ENCODE data around the gene TGFBI.
"Not testable (repeated sequence)": the region's sequence is repeated elsewhere in the genome, so short reads cannot be mapped to it uniquely, and the experiment has no call there.

TGFBI gene

DNA sequence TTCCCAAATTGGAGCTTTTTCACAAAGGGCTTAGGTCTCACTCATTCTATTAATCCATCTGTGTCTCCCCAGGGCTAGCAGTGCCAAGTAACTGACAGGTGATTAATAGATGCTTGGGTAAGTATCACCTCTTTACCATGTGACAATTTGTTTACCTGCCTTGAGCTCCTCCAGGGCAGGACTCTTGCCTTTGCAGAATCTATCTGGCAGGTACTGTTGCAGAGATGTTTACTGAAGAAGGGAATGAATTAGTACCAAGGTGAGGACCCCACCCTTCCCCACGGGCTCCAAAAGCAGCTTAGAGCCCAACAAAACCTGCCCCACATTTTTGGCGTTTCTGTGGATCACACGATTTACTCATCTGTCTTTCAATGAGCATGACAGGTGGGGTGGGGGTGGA is 698 bp upstream of the TGFBI start:
- no peak for DNase-seq

- no peak for DNase-seq
Measured at GRCh38 chr5:136030252-136030651, 1.5 kb downstream of the TGFBI start.

GRCh38 chr5:136030956-136031611 is 2.3 kb downstream of the TGFBI start:
- no peak for DNase-seq

DNA sequence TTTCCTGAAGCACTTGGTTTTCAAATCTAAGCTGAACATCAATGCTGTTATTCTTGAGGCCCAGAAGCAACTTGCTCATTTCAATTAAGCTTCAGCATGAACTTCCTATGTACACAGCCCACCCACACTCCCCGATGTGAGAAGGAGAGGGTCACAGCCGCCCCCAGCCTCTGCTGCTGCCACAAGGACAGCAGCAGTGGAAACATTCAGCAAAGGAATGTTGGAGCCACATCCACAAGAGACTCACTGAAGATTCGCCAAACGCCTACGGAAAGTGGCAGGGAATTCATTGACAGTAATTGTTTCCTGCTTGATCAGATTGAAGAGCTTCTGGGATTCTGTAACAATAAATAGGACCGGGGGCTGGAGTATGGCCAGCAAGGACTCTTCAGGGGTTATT is 2.9 kb downstream of the TGFBI start:
- no peak for DNase-seq

DNA sequence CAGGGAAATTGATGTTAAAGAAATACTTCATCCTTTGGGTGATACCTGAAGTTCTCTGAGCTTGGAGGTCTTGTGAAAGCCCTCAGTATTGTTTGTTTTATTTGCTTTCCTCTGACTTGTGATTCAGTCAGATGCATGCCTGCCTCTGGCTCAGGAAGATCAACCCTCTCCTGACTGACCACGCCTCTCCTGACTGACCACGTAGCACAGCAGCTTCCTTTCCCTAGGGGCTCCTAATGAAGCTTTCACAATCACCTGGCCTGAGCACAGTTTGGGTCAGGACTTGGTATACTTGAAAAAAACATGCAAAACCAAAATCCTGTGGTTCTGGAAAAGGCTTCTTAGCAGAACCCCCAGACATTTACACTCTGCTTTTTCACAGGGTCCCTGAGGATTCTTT is 3.8 kb downstream of the TGFBI start:
- DNase-seq, result no peak

GRCh38 chr5:136033234-136033633 is 4.4 kb downstream of the TGFBI start:
- DNase-seq, result no peak

DNA sequence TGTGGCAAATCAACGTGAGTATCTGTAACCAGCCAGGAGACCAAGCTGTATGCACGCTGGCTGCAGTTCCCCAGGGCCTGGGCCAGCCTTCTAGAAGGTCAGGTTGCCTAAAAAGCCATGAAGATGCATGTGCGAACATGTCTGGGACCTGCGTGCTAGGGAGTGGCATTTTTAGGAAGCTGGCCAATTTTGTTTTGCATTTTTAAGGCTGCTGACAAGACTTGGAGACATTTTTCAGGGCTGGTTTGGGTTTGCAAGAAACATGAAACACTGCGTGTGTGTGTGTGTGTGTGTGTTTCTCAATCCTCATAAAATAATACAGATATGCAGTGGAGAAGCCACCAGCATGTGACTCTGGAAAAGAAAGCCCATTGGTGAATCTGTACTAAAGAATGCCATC is 5.1 kb downstream of the TGFBI start:
- DNase-seq, result no peak

GRCh38 chr5:136034492-136034891 is 5.7 kb downstream of the TGFBI start:
- DNase-seq, result no peak

DNA sequence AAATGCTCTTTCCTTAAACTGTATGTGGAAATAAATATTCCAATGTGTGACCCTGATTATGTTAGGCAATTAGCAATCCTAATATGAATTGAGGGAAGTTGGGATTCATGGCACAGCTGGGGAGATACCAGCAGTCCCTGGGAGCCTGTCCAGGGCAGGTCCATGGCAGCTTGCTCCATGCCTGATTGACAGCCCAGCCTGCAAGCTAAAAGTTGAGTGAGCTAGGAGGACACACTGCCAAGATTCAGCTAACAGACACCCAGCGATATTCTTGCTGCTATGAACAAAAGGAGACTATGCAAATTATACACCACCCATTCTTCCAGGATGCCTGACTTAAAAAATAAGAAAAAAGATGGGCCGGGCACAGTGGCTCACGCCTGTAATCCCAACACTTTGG is 6.2 kb downstream of the TGFBI start:
- no peak for DNase-seq

DNA sequence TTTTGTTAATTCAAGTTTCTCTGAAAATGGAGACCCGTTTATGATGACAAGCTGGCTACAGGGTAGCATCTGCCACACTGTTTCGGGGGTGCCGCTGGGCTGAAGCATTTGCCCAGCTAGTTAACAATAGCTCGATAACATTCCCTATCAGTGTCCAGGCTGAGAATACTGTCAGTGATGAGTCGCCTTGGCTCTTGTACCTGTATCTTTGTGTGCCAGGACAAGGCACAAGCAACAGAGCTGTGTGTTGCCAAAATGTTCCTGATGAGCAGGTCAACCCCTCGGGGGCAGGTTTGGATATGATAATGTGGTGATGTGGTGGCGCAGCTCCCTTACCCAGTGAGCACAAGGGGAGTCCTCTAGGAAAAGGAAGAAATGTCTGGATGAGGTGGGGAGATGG is 7.0 kb downstream of the TGFBI start:
- no peak for DNase-seq

- DNase-seq, result no peak
Measured at GRCh38 chr5:136036293-136036911, 7.6 kb downstream of the TGFBI start.

GRCh38 chr5:136037001-136037705 is 8.4 kb downstream of the TGFBI start:
- peak; percentile 57 for DNase-seq

- DNase-seq, result no peak
Measured at GRCh38 chr5:136038635-136039034, 9.8 kb downstream of the TGFBI start.

DNA sequence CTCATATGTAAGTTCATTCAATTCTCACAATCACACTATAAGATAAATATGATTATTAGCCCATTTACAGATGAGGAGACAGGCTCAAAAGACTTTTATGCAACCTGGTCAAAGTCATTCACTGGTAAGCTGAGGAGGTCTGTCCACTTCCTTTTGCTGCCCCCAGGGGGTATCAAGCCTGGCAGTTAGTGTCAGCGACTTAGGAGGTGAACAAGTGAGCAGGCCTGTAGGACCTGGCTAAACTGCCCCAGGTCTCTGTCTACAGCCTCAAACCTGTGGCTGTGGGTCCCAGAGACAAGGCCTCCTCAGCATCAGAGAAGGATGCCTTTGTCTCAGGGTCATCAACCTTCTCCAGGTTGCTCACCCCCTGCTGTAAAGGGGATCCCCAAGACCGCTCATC is 10.4 kb downstream of the TGFBI start:
- DNase-seq, result no peak

DNA sequence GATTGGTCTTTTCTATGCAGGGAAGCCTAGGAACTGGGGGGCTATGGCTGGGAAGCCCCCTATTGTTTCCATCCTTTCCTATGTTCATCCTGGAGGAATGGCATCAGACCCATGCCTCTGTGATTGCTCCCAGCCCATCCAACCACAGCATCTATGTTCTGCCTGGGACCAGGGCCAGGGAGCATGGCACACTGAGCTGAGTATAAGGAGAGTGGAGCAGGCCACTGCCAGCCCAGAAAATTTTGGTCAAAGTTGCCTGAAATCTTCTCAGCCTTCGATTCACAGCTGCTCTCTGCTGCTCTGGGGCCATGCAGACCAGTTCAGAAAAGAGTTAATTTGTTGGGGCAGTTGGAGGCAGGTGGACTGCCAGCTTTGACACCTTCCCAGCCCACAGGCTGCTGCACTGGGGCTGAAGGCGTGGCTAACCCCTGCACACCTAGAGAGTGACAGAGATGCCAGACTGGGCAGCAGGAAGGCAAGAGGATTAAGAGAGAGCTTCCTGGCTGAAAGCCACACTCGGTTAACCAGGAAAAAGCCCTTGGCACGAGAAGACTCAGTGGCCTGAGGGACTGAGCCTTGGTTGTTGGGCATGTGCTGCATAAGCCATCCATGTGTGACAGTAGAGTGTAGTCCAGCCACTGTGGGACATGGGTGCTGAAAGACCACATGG is 12.1 kb downstream of the TGFBI start:
- DNase-seq, result no peak

DNA sequence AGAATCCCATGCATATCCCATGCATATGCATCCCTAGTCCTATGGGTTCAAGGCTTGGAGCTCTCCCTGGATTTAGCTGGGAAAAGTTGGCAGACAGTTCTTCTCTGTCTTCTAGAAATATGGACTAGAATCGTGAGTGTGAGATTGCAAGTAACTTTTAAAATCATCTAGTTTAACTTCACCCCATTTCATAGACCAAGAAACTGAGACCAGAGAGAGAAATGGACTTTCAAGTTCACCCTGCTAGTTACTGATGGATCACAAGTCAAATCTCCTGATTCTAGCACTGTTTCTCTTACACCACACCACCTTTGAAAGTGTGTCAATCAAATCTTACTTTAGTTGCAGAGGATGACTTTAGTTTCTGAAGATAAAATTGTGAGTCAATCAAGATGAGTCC is 13.4 kb downstream of the TGFBI start:
- no peak for DNase-seq

GRCh38 chr5:136042665-136043121 is 13.9 kb downstream of the TGFBI start:
- no peak for DNase-seq

GRCh38 chr5:136043551-136043950 is 14.8 kb downstream of the TGFBI start:
- no peak for DNase-seq

GRCh38 chr5:136043968-136044610 is 15.3 kb downstream of the TGFBI start:
- DNase-seq, result no peak

- not testable (repeated sequence) for DNase-seq
Measured at GRCh38 chr5:136045026-136045425, 16.2 kb downstream of the TGFBI start.

- DNase-seq, result no peak
Measured at GRCh38 chr5:136046246-136046645, 17.5 kb downstream of the TGFBI start.

DNA sequence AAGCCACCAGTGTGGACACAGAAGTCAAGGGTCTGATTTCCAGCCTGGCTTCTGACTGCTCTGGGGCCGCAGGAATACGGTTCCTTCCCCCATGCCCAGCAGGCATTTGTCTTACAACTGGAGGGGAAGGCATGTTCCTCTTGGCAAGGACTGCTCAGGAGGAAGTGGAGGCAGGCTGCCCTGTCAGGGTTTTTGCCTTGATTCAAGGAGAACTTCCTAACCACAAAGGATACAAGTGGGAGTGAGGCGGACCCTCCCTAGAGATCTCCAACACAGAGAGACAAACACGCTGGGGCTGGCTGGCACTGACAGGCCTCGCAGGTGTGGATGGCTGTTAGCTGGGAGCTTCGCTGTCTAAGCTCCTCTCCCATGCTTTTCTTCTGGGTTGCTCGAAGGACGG is 19.1 kb downstream of the TGFBI start:
- no peak for DNase-seq

GRCh38 chr5:136048966-136049365 is 20.2 kb downstream of the TGFBI start:
- DNase-seq, result no peak
